Hippocampal formation (tissue), 2 donors: ENCODE data around the gene PER2.
A peak's percentile ranks its signal among the peaks of the same experiment; 100 is the strongest.

Experiments
- DNase-seq, 2 donors: peaks; one replicate each; lab custom pipeline; 2025; lab: John Stamatoyannopoulos, UW

PER2 gene

DNA sequence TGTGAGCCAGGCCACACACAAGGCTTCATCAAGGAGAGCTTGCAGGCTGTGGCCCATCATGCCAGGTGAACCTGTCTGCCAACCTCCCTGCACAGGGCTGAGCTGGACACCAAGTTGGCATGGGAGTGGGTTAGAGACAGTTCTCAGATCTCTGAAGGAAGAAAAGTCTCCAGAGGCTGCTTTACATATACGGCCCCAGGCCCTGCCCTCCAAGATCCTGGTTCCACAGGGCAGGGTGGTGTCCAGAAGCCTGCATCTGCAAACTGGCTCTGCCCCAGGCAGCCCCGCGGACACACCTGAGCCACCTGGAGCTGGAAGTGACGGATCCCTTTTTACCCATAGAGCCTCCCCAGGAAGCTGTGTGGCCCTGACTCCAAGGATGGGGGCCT lies 24.3 kb downstream of the PER2 start:
- DNase-seq, result no peak

DNA sequence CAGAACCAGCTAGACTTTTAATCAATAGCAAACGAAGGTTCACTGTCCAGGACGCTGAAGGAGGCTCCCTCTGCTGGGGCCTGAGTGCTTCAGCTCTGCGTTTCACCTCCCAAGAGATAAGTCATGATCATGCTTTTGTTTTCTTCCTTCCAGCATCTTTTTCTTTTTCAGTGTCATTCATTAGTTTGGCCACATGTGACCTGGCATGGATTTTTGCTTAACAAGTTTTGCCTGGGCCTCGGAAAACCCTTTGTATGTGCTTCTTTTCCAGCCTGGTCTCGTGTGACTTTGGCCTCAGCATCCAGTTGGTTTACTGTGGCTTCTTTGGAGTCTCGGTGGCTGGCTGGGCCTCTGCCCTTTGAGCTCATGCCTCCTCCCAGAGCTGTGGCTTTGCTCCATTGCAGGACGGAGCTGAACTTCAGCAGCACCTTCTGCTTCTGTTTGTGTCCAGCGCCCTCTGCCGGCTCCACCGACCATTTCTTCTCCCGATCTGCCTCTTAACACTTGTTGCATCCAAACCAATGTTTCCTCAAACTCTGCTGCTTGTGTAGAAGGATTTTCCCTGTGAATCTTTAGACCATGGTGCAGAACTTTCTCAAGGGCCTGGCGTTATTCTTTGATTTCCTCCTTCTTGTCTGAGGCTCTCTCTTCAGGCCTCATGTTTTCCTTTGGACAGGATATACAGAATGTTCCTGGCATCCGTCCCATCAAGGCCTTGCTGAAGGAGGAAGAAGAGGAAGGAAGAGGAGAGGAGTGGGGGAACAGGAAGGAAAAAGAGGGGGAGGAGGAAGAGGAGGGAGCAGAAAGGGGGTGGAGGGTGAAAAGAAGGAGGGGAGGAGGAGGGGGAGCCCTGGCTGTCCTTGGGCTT lies 25.0 kb downstream of the PER2 start:
- peak; percentile 90 to 91 for DNase-seq

- no peak for DNase-seq
Measured at GRCh38 chr2:238262496-238263122, 25.8 kb downstream of the PER2 start.

DNA sequence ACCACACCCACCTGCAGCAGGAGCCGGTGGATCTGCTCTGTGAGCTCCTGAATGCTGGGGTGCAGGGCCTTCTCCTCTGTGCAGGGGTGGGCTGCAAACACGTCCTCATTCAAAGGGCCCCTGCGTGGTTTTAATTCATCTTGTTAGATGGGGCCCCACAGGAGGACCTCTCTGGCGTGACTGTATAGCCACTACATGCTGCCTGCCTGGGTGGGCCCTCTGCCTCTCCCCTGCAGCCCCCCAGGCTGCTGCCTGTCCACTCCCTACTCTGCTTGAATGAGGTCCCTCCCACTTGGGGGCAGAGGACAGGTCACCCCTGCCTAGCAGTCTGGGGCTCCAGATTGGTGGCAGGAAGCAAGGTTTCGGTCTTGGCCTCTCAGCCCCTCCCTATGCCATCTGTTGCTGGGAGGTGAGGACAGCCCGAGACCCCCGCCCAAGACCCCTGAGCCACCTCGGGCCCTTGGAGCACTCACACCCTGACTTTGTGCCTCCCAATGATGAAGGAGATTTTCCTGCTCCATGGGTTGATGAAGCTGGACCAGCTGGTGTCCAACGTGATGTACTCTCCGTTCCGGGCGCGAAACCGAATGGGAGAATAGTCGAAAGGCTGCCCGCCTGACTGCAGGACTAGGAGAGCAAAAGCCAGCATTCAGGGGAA lies 26.6 kb downstream of the PER2 start:
- DNase-seq, result no peak

GRCh38 chr2:238260883-238261282 lies 27.5 kb downstream of the PER2 start:
- no peak for DNase-seq

GRCh38 chr2:238259061-238260020 lies 29.1 kb downstream of the PER2 start:
- DNase-seq, result no peak

- DNase-seq, result no peak
Measured at GRCh38 chr2:238257786-238258700, 30.4 kb downstream of the PER2 start.

GRCh38 chr2:238256594-238257104 lies 31.8 kb downstream of the PER2 start:
- no peak for DNase-seq

GRCh38 chr2:238256111-238256510 lies 32.3 kb downstream of the PER2 start:
- no peak for DNase-seq

DNA sequence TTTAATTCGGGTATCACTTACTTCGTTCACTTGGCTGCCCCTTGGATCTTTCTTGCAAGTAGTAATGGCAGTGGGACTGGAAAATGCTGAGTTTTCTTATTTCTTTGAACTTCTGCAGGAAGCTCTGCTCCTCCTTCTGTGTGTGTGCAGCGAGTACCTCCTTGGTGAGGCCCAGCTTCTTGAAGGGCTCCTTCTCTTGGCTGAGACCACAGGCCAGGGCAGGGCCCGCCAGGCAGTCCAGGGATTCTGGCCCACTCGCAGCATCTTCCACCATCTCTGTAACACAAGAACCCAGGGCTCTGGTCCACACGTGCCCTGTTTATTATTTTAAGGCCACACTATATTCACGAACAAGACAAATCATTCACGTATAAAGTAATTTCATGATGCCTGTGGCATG lies 32.8 kb downstream of the PER2 start:
- DNase-seq, result no peak

- DNase-seq, result no peak
Measured at GRCh38 chr2:238255151-238255551, 33.3 kb downstream of the PER2 start.

- DNase-seq, result no peak
Measured at GRCh38 chr2:238254095-238254723, 34.2 kb downstream of the PER2 start.

- DNase-seq, result no peak
Measured at GRCh38 chr2:238252766-238253630, 35.4 kb downstream of the PER2 start.

- no peak for DNase-seq
Measured at GRCh38 chr2:238251986-238252385, 36.4 kb downstream of the PER2 start.

GRCh38 chr2:238251331-238251730 lies 37.1 kb downstream of the PER2 start:
- no peak for DNase-seq

DNA sequence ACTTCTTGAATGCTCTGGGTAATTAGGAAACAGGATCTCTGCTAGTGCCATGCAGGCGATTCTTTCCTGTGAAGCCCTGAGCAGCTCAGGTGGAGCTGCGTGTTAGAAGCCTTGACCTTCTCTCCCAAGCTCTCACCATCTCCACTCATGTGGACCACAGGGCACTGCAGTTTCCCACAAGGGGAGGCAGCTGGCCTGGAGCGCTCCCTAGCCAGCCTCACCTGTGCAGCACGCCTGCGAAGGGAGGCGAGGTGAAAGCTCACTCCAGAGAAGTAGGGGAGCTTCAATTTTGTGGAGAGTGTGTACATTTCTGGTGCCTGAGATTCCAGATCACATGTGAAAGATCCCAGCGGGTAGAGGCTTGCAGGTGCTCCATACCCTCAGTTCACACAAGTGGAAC lies 37.5 kb downstream of the PER2 start:
- no peak for DNase-seq

- no peak for DNase-seq
Measured at GRCh38 chr2:238247841-238248453, 40.5 kb downstream of the PER2 start.

DNA sequence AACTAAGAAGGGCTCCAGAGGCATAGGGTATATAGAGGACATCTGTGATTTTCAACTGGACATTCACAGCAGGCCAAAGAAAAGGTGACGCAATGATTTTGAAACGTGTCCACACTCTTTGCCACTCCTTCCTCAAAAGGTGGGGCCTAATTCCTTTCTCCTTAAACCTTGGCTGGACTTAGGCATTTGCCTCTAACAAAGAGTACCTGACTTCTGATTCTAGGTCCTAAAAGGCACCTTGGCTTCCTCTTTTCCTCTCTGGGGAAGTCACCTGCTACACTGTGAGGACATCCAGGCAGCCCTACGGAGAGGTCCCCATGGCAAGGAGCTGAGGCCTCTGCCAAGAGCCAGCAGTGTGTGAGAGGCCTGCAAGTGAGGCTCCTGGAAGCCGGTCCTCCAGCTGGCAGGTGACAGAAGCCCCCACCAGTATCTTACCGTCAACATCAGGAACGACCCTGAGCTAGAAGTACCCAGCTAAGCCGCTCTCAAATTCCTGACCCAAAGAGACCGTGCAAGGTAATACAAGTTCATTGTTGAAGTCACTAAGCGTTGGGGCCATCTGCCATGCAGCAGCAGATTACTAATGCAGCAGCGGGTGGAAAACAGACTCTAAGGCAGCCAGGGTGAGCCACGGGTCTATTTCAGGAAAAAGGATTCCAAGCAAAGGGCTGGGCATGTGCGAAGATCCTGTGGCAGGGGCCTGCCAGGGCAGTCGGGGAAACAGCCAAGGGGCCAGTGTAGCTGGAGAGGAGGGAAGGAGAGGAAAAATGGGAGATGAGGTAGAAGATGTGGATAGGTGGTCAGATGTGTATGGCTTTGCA lies 41.2 kb downstream of the PER2 start:
- DNase-seq, result no peak
